WTC11 (cell line): ENCODE measurements around the gene HOXC4. TPM values are rescaled to one million over a fixed set of nuclear protein-coding genes. Genes with fewer than 3 reads are reported as not detected.

Experiments
- ATAC-seq: fragments of 200-7000 bp; cut with Tn5 transposase; 2 replicates; pipeline ENCODE4 v1.10.0; 2021; ENCODE audit warnings: mild to moderate bottlenecking, moderate library complexity
- CTCF ChIA-PET: fragments of 300-600 bp; sonication (Branson Sonifier 250); formaldehyde crosslinking; loops from one replicate; lab custom pipeline; 2021; ENCODE audit warnings: antibody characterized with exemption; lab: Charles Lee
- POLR2A ChIA-PET: fragments of 350-600 bp; sonication (Branson Sonifier 250); formaldehyde crosslinking; loops from one replicate; lab custom pipeline; 2021; ENCODE audit warnings: antibody characterized with exemption; lab: Charles Lee
- DNase-seq: peaks from one replicate; pipeline ENCODE4 v3.0.0; 2021; ENCODE audit warnings: low spot score
- H3K27ac Mint-ChIP-seq: 2 replicates; pipeline ENCODE4 v1.8.0; 2021; ENCODE audit warnings: mixed read lengths
- H3K27me3 Mint-ChIP-seq: 2 replicates; pipeline ENCODE4 v1.8.0; 2021; ENCODE audit warnings: low read depth, mild to moderate bottlenecking, moderate library complexity, mixed read lengths
- H3K36me3 Mint-ChIP-seq: 2 replicates; pipeline ENCODE4 v1.8.0; 2021; ENCODE audit warnings: mixed read lengths
- H3K4me1 Mint-ChIP-seq: 2 replicates; pipeline ENCODE4 v1.8.0; 2022; ENCODE audit warnings: mixed read lengths
- H3K4me3 Mint-ChIP-seq: 2 replicates; pipeline ENCODE4 v1.8.0; 2021; ENCODE audit warnings: mild to moderate bottlenecking, moderate library complexity, mixed read lengths
- H3K9me3 Mint-ChIP-seq: 2 replicates; pipeline ENCODE4 v1.8.0; 2021; ENCODE audit warnings: mixed read lengths
- IRF1 ChIP-seq: sonication (generic); formaldehyde crosslinking; IDR thresholded peaks from 2 replicates; pipeline ENCODE4 v1.8.0; 2023; ENCODE audit warnings: missing genetic modification reagents
- JUN ChIP-seq: sonication (generic); formaldehyde crosslinking; IDR thresholded peaks from 2 replicates; pipeline ENCODE4 v1.8.0; 2023; ENCODE audit warnings: mild to moderate bottlenecking, missing genetic modification reagents
- NFATC4 ChIP-seq: fragments of 250-450 bp; sonication (Bioruptor Pico); IDR thresholded peaks from 2 replicates; pipeline ENCODE4 v1.9.0; 2021; ENCODE audit warnings: mild to moderate bottlenecking
- NFYB ChIP-seq: sonication (generic); formaldehyde crosslinking; conservative IDR thresholded peaks from 2 replicates; pipeline ENCODE4 v1.8.0; 2022; ENCODE audit warnings: low read depth, missing genetic modification reagents
- PRRX2 ChIP-seq: fragments of 250-450 bp; sonication (Bioruptor Pico); IDR thresholded peaks from 2 replicates; pipeline ENCODE4 v1.8.0; 2021; ENCODE audit warnings: mild to moderate bottlenecking
- TP53 ChIP-seq: sonication (generic); formaldehyde crosslinking; IDR thresholded peaks from 2 replicates; pipeline ENCODE4 v1.8.1; 2023; ENCODE audit warnings: mild to moderate bottlenecking, missing genetic modification reagents
- ZNF121 ChIP-seq: sonication (generic); formaldehyde crosslinking; IDR thresholded peaks from 2 replicates; pipeline ENCODE4 v1.8.0; 2023; ENCODE audit warnings: missing genetic modification reagents
- ZNF263 ChIP-seq: sonication (generic); formaldehyde crosslinking; IDR thresholded peaks from 2 replicates; pipeline ENCODE4 v1.8.1; 2022; ENCODE audit warnings: low read depth, mild to moderate bottlenecking, moderate library complexity, missing genetic modification reagents
- total RNA-seq: library from RNA; stranded (reverse); gene quantifications from 3 replicates; pipeline ENCODE4 v1.2.3, GENCODE V29; 2021
- TF ChIP-seq, protein P1 (sequence below): sonication (generic); formaldehyde crosslinking; IDR thresholded peaks from 2 replicates; pipeline ENCODE4 v1.8.1; 2023; ENCODE audit warnings: mild to moderate bottlenecking, missing genetic modification reagents
- TF ChIP-seq, protein P2 (sequence below): sonication (generic); formaldehyde crosslinking; IDR thresholded peaks from 2 replicates; pipeline ENCODE4 v1.8.1; 2022; ENCODE audit warnings: mild to moderate bottlenecking, missing genetic modification reagents, moderate library complexity, borderline replicate concordance
- TF ChIP-seq, protein P3 (sequence below): fragments of 250-450 bp; sonication (Bioruptor Pico); IDR thresholded peaks from 2 replicates; pipeline ENCODE4 v1.9.0; 2021; ENCODE audit warnings: mild to moderate bottlenecking
- TF ChIP-seq, protein P4 (sequence below): sonication (generic); formaldehyde crosslinking; IDR thresholded peaks from 2 replicates; pipeline ENCODE4 v1.8.1; 2023; ENCODE audit warnings: mild to moderate bottlenecking, missing genetic modification reagents, borderline replicate concordance

The HOXC4 gene
- total RNA-seq, 1 experiment from 2014 or later: 0.46 TPM

DNA sequence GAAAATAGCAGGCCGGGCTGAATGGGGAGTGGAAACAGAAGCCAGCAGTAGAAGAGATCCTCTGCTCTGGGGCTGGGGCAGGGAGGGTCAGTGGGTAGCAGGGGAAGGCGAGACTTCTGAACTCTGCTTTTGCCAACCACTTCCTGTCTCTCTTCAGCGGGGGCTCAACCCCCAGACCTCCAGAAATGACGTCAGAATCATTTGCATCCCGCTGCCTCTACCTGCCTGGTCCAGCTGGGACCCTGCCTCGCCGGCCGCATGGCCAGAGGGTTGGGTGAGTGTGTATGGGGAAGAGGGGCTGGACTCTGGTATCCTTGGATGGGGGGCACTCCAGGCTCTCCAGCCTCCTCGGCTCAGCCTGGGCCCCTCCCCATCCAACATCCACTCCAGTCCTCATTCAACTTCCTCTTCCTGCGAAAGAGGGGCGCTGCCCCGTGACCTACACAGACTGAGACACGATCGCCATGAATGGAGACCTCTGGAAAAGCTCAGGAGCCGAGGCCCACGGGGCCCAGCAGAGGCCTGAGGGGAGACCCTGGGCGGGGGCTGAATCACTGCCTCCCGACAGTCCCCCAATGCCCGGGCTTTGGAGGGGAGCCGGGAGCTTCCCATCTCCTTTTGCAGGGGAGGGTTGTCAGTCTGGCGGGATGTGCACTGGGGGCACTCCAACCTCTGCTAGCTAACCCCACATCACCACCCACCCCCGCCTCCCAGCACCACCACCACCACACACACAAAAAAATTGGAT is 458 bp upstream of the HOXC4 start (continued):
- TF ChIP-seq, protein P1, sequence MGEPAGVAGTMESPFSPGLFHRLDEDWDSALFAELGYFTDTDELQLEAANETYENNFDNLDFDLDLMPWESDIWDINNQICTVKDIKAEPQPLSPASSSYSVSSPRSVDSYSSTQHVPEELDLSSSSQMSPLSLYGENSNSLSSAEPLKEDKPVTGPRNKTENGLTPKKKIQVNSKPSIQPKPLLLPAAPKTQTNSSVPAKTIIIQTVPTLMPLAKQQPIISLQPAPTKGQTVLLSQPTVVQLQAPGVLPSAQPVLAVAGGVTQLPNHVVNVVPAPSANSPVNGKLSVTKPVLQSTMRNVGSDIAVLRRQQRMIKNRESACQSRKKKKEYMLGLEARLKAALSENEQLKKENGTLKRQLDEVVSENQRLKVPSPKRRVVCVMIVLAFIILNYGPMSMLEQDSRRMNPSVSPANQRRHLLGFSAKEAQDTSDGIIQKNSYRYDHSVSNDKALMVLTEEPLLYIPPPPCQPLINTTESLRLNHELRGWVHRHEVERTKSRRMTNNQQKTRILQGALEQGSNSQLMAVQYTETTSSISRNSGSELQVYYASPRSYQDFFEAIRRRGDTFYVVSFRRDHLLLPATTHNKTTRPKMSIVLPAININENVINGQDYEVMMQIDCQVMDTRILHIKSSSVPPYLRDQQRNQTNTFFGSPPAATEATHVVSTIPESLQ (CRISPR knock-in tag): no peak
- TF ChIP-seq IRF1 (CRISPR knock-in tag): no peak
- TF ChIP-seq, protein P2, sequence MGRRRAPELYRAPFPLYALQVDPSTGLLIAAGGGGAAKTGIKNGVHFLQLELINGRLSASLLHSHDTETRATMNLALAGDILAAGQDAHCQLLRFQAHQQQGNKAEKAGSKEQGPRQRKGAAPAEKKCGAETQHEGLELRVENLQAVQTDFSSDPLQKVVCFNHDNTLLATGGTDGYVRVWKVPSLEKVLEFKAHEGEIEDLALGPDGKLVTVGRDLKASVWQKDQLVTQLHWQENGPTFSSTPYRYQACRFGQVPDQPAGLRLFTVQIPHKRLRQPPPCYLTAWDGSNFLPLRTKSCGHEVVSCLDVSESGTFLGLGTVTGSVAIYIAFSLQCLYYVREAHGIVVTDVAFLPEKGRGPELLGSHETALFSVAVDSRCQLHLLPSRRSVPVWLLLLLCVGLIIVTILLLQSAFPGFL (CRISPR knock-in tag): no peak
- no peak for TF ChIP-seq NFYB
- TF ChIP-seq ZNF121 (CRISPR knock-in tag): no peak
- TF ChIP-seq, protein P3, sequence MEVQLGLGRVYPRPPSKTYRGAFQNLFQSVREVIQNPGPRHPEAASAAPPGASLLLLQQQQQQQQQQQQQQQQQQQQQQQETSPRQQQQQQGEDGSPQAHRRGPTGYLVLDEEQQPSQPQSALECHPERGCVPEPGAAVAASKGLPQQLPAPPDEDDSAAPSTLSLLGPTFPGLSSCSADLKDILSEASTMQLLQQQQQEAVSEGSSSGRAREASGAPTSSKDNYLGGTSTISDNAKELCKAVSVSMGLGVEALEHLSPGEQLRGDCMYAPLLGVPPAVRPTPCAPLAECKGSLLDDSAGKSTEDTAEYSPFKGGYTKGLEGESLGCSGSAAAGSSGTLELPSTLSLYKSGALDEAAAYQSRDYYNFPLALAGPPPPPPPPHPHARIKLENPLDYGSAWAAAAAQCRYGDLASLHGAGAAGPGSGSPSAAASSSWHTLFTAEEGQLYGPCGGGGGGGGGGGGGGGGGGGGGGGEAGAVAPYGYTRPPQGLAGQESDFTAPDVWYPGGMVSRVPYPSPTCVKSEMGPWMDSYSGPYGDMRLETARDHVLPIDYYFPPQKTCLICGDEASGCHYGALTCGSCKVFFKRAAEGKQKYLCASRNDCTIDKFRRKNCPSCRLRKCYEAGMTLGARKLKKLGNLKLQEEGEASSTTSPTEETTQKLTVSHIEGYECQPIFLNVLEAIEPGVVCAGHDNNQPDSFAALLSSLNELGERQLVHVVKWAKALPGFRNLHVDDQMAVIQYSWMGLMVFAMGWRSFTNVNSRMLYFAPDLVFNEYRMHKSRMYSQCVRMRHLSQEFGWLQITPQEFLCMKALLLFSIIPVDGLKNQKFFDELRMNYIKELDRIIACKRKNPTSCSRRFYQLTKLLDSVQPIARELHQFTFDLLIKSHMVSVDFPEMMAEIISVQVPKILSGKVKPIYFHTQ: no peak

DNA sequence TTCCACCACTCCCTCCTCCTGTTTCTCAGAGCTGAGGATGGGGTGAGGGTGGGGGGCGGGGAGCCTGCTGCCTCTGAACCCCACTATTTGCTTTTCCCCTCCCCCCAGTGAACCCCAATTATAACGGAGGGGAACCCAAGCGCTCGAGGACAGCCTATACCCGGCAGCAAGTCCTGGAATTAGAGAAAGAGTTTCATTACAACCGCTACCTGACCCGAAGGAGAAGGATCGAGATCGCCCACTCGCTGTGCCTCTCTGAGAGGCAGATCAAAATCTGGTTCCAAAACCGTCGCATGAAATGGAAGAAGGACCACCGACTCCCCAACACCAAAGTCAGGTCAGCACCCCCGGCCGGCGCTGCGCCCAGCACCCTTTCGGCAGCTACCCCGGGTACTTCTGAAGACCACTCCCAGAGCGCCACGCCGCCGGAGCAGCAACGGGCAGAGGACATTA is 1.1 kb downstream of the HOXC4 start:
- POLR2A ChIA-PET: interaction anchor here (0.6 kb wide), 1 partner anchor 30 kb away, joined by 3 read pairs; no protein-coding TSS in a partner anchor
- H3K27me3 Mint-ChIP-seq: peaks cover 100% of the 10 kb centered on the region
- no peaks in the 10 kb centered on the region for H3K36me3 Mint-ChIP-seq
- H3K9me3 Mint-ChIP-seq: no peaks in the 10 kb centered on the region
- no peak for TF ChIP-seq TP53
- TF ChIP-seq ZNF263 (CRISPR knock-in tag): no peak
- TF ChIP-seq, all 79 proteins: peak for 0
- H3K4me3 Mint-ChIP-seq: peak overlapping the region; percentile 63
- no peak overlapping the region for H3K27ac Mint-ChIP-seq
- CTCF ChIA-PET: interaction anchor here (1.4 kb wide), 1 partner anchor 53 kb away, joined by 3 read pairs; no protein-coding TSS in a partner anchor
- H3K4me1 Mint-ChIP-seq: peaks cover 69% of the 10 kb centered on the region
- no peak for ATAC-seq
- DNase-seq: no peak

DNA sequence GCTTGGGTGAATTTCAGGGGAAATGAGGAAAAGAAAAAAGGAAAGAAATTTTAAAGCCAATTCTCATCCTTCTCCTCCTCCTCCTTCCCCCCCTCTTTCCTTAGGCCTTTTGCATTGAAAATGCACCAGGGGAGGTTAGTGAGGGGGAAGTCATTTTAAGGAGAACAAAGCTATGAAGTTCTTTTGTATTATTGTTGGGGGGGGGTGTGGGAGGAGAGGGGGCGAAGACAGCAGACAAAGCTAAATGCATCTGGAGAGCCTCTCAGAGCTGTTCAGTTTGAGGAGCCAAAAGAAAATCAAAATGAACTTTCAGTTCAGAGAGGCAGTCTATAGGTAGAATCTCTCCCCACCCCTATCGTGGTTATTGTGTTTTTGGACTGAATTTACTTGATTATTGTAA is 1.9 kb downstream of the HOXC4 start:
- ATAC-seq: no peak
- Mint-ChIP-seq H3K4me3 (peak overlapping the region; percentile 14; the same call in 1 of the 2 replicates), H3K27me3 (peaks cover 100% of the 10 kb centered on the region)
- no peak for TF ChIP-seq NFATC4 (CRISPR knock-in tag)
- TF ChIP-seq, protein P4, sequence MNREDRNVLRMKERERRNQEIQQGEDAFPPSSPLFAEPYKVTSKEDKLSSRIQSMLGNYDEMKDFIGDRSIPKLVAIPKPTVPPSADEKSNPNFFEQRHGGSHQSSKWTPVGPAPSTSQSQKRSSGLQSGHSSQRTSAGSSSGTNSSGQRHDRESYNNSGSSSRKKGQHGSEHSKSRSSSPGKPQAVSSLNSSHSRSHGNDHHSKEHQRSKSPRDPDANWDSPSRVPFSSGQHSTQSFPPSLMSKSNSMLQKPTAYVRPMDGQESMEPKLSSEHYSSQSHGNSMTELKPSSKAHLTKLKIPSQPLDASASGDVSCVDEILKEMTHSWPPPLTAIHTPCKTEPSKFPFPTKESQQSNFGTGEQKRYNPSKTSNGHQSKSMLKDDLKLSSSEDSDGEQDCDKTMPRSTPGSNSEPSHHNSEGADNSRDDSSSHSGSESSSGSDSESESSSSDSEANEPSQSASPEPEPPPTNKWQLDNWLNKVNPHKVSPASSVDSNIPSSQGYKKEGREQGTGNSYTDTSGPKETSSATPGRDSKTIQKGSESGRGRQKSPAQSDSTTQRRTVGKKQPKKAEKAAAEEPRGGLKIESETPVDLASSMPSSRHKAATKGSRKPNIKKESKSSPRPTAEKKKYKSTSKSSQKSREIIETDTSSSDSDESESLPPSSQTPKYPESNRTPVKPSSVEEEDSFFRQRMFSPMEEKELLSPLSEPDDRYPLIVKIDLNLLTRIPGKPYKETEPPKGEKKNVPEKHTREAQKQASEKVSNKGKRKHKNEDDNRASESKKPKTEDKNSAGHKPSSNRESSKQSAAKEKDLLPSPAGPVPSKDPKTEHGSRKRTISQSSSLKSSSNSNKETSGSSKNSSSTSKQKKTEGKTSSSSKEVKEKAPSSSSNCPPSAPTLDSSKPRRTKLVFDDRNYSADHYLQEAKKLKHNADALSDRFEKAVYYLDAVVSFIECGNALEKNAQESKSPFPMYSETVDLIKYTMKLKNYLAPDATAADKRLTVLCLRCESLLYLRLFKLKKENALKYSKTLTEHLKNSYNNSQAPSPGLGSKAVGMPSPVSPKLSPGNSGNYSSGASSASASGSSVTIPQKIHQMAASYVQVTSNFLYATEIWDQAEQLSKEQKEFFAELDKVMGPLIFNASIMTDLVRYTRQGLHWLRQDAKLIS (CRISPR knock-in tag): no peak
- TF ChIP-seq PRRX2 (CRISPR knock-in tag): no peak
- no peak for TF ChIP-seq JUN (CRISPR knock-in tag)
- TF ChIP-seq, all 79 proteins: peak for 0
- Mint-ChIP-seq H3K27ac (no peak overlapping the region), H3K4me1 (peaks cover 66% of the 10 kb centered on the region), H3K9me3 (no peaks in the 10 kb centered on the region), H3K36me3 (no peaks in the 10 kb centered on the region)
- ChIA-PET POLR2A (no interaction called here), CTCF (interaction anchor here (0.8 to 1.4 kb wide), 3 partner anchors 23 to 146 kb away, joined by 3 to 5 read pairs (median 4); no protein-coding TSS in a partner anchor)
- no peak for DNase-seq
